GM18499 (cell line): ENCODE results near the gene FAM53B.

Source experiments
- ATAC-seq: cut with Tn5 transposase; IDR thresholded peaks from one replicate; pipeline ENCODE4 v1.9.1; 2021; ENCODE audit warnings: moderate number of reproducible peaks; ENCODE audit not compliant: insufficient read depth, unreplicated experiment

The FAM53B gene

GRCh38 chr10:124698545-124699469 lies 45.4 kb downstream of the FAM53B start:
- no peak for ATAC-seq

GRCh38 chr10:124697837-124698544 lies 46.2 kb downstream of the FAM53B start:
- ATAC-seq = no peak

GRCh38 chr10:124697443-124697836 lies 46.7 kb downstream of the FAM53B start:
- no peak for ATAC-seq

DNA sequence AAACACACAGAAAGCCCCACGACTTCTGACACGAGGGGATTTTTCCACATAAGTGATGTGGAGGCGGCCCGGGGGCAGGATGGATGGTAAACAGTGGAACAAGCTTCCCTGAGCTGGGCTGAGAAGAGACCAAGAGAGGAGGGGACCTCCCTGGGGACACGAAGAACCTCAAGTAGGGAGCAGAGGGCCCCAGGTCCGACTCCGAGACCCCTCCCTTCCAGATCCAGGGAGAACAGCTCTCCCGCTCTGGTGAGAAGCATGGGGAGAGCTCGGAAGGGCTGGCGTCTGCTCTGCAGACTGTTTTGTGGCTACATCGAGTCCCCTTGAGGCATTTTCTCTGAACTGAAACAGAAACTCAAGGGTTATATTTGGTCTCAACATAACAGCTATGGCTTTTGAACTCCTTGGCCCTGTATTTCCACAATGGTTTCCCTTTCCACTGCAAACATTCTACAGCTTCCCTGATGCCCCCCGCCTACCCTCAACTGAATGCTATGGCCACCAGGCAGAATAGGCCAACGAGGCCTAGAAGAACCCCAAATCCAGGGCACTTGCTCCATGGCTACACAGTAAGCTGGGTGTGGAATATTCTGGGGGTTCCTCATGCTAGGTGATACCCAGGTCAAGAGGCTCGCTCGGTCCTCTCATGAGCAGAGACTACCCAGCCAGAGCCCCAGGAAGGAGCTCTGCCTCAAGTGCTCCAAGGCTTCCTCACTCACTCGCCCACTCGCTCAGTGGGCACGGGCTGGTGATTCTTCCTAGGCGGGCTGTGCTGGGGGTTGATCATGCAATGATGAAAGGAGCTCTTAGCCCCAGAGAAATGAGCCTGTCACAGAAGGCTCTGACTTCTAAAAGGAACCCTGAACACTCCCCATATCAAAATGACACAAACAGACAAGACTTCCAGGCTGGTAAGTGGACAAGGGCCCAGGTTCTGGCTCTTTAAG lies 47.5 kb downstream of the FAM53B start:
- peak; percentile 60 for ATAC-seq

- no peak for ATAC-seq
Observed at GRCh38 chr10:124695259-124695658, 48.9 kb downstream of the FAM53B start.

GRCh38 chr10:124694481-124695220 lies 49.5 kb downstream of the FAM53B start:
- no peak for ATAC-seq

DNA sequence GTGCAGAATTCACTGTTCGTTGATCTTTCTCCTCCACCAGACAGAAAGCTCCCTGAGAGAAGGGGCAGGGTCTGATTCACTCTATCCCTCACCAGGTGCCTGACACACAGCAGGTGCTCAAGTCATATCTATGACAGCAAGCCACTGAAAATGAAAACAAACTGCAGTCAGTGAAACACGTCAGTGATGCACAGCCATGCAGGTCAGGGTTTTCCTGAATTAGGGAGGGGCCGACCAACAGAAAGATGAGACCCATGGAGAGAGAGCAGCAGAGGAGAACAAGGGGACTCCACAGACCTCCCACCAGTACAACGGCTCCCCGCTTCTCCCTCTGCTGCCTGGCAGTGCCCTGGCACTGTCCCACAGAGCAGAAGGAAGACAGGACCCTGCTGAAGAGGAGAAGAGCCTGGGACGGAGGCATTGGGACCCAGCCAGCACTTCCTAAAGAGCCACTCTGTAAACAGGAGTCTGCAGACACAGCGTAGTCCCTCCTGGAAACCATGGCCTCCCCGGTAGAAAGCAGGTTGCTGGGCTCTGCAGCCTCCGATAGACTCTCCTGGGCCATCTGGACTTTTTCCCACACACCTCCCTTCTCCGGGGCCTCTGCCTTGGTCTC lies 50.3 kb downstream of the FAM53B start:
- no peak for ATAC-seq

- ATAC-seq = no peak
Observed at GRCh38 chr10:124693396-124693795, 50.8 kb downstream of the FAM53B start.

DNA sequence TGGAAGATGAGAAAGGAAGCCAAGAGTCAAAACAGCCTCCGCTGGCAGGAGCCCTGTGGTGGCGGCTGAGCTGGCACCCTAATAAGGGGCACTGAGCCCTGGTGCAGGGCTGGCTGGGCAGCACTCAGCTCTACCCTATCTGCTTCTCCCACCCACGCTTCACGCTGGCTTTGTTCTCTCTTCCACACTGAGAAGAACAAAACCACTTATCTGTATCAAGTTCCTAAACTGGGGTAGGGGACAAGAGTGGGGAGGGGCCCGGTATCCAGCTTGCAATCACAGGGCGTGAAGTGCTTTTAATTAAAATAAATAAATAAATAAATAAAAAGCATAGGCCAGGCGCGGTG lies 52.1 kb downstream of the FAM53B start:
- ATAC-seq = no peak

- ATAC-seq = no peak
Observed at GRCh38 chr10:124691421-124692099, 52.6 kb downstream of the FAM53B start.

GRCh38 chr10:124691002-124691401 lies 53.2 kb downstream of the FAM53B start:
- ATAC-seq = no peak

DNA sequence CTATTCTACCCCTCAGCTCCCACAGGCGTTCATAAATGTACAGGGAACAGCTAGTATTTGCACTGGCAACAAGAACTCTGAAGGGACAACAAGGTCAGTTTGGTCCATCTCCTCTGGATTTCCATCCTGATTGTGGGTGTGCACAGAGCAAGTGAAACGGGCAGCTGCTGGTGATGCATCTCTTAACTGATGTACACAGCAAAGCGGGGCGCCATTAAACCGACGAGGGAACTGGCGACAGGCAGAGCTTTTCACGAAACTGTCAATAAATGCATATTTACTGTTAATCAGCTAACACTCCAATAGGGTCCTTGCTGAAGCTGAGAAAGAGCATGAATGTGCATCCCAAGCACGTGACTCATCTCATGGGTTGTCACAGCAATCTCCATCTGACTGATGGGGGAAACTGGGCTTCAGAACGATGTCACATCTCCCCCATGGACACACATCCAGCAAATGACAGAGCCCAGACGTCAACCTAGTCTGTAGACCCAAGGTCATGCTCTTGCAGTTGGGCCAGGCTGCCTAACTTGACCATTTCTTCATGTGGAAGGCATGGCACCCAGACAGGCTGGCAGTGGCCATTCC lies 54.2 kb downstream of the FAM53B start:
- ATAC-seq = no peak

DNA sequence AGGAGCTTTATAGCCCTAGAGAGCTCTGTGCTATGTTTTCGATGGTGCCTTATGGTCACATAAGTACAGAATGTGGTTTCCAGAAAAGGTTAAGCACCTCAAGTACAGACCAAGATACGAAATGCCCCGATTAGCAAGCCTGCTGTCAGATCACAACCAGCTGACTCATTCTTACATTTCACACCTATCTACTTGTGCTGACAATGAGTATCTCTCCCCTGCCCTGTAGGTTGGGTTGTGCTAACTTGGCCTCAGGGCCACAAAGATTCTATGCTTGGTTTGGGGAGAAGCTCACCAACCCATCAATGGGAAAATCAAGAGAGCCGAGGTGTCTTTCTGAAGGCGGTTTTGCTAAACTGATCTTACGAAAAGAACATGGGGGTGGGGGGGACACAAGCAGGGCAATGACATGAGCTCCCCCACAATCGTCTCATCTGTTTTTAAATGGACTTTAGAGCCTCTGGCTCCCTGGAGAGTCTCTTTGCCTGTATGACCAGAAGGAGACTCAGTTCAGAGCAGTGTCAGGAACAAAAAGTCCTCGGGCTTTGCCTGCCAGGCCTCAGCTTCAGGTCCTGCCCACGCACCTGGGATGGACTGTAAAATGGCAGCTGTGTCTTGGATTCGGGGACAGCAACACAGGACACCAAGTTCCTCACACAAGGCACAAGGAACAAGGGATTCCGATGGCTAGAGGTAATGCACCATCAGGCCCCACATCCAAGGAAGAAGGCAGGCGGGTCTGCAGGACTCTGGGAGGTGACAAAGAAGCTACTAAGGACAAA lies 55.1 kb downstream of the FAM53B start:
- peak; percentile 93 for ATAC-seq

DNA sequence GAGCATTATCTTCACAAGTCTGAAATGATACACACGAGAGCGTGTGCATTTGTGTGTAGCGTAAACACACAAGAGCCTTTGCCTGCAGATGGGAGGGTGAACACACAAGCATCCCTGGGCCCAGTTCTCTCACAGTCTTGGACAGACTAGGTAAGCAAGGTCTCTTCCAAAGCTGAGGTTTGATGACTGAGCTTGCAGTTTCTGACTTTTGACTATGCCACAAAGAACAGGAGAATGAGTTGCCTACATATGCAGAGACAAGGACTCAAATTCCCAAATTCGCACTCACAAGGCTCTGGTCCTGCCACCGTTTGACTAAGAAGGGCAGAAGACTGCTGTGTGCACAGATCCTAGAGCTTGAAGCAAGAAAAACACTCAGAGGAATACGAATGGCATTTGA lies 55.8 kb downstream of the FAM53B start:
- ATAC-seq = peak; percentile 4

GRCh38 chr10:124686707-124687376 lies 57.3 kb downstream of the FAM53B start:
- no peak for ATAC-seq

DNA sequence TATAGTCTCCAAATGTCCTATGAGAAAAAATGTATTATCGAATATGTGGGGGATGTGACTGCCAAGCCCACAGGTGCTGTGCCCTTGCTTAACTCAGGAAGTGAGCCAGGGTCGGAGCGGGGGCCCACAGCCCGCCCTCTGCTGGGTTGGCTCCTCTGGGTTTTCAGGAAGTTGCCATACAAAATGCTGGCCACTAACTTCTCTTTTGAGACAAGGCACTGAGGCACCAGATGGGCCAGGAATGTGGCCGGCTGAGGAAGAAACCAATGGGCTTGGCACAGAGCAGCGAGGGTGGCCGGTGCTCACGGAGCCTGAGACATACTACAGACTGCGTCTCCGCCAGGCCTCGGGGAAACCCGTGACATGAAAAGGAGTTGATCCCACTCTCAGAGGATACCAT lies 58.9 kb downstream of the FAM53B start:
- ATAC-seq = no peak

GRCh38 chr10:124683814-124684213 lies 60.4 kb downstream of the FAM53B start:
- no peak for ATAC-seq
